Left ventricle myocardium superior (tissue), 1 donor: ENCODE results near the gene CACNG6. TPM values are rescaled to one million over a fixed set of nuclear protein-coding genes. Genes with fewer than 3 reads are reported as not detected.

ENCODE experiments used
- ATAC-seq: fragments of 200-7000 bp; cut with Tn5 transposase; one replicate; pipeline ENCODE4 v1.9.1; 2020; ENCODE audit warnings: mild to moderate bottlenecking, moderate library complexity
- DNase-seq: peaks from one replicate; pipeline ENCODE4 v3.0.0-alpha.2; 2020
- intact Hi-C: fragments of 100-400 bp; cut with micrococcal nuclease; formaldehyde crosslinking; loops from one replicate; pipeline ENCODE4 v1.11.0; 2022
- total RNA-seq: library from RNA; stranded (reverse); fragmentation: NEBNext Ultra II Directional; extraction: Animal tissue kit (Norgen Biotek cat#: 25700); gene quantifications from one replicate; pipeline ENCODE4 v1.2.1, GENCODE V29; 2021
- donor health status: DM: no; HTN: yes; CAD: no; lungs with severe emphysema.

The CACNG6 gene
- total RNA-seq, 1 donor from 2014 or later, result not detected

GRCh38 chr19:53992815-53993214 lies 1.4 kb downstream of the CACNG6 start:
- intact Hi-C loops, result no loop called here
- ATAC-seq (no peak), DNase-seq (no peak)

DNA sequence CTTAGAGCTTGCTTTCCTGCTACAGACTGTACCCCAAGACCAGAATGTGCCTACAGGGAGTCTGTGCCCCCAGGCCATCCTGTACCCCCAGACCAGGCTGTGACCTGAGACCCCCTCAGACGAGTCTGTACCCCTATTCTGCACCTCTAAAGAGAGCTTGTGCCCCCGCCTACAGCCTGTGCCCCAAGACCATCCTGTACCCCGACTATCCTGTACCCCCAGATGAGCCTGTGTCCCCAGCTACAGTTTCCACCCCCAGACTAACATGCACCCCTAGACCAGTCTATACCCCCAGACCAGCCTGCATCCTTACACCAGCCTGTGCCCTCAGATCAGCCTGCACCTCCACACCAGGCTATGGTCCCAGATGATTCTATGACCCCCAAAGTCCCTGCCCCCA lies 2.0 kb downstream of the CACNG6 start:
- no peak for DNase-seq
- ATAC-seq, result no peak
- intact Hi-C loops, result no loop called here

DNA sequence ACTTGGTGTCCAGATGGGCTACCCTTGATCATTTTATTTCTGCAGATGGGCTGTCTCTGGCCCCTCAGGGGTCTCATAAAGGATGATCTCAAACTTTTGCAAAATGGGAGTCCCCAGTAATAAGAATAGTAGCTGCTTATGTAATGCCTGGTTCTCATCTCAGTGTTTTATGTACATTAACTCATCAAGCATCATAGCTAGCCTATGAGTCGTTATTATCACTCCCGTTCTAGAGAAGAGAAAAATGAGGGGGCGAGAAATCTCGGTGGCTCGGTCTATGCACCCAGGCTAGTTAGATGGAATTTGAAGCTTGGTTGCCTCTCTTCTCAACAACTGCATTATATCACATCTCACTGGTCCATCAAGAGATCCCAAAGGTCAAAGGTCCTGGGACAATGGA lies 3.4 kb downstream of the CACNG6 start:
- ATAC-seq, result no peak
- intact Hi-C loops, result no loop called here
- no peak for DNase-seq

DNA sequence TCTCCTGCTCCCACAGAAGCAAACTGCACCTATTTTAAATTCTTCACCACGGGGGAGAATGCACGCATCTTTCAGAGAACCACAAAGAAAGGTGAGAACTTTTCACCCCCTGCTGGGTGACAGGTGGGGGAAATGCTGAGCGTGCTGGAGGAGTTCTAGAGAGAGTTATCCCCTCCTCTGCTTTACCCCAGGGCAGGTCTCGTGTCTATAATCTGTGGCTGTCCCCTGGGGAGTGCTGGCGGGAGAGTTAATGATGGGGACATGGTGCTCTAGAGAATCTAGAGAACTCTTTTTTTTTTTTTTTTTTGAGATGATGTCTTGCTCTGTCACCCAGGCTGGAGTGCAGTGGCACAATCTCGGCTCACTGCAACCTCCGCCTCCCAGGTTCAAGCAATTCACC lies 6.8 kb downstream of the CACNG6 start:
- DNase-seq, result no peak
- no peak for ATAC-seq
- intact Hi-C loops, result no loop called here

DNA sequence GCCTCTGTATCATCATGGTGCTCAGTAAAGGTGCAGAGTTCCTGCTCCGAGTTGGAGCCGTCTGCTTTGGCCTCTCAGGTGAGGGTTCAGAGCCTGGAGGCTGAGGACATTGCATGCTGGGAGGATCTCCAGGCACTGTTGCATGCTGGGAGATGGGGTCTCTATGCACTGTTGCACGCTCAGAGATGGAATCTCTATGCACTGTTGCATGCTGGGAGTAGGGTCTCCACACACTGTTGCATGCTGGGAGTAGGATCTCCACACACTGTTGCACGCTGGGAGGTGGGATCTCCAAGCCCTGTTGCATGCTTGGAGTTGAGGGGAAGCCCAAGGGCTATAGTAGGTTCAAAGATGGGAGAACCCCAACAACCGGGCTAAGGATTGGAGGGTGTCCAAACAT lies 8.3 kb downstream of the CACNG6 start:
- ATAC-seq (no peak), DNase-seq (no peak)
- intact Hi-C loops, result no loop called here

DNA sequence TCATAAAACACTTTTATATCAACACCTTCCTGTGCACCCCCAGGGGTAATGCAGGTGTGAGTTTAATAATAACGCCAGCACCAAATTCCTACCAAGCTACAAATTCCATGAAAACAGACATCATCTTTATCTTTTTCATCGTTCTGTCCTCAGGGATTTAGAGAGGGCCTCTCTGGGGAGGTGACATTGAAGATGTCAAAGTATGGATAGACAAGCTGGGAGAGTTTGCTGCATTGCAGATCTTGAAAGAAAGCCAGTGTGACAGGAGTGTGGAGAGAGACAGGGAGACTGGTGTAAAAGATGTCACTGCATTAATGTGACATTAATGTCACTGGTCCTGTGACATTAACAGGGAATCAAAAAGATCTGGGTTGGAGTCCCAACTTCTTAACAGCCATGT lies 10.1 kb downstream of the CACNG6 start:
- no peak for ATAC-seq
- intact Hi-C loops, result no loop called here
- no peak for DNase-seq

- intact Hi-C loops, result no loop called here
- ATAC-seq, result no peak
Observed at GRCh38 chr19:54002495-54003315, 11.3 kb downstream of the CACNG6 start.

DNA sequence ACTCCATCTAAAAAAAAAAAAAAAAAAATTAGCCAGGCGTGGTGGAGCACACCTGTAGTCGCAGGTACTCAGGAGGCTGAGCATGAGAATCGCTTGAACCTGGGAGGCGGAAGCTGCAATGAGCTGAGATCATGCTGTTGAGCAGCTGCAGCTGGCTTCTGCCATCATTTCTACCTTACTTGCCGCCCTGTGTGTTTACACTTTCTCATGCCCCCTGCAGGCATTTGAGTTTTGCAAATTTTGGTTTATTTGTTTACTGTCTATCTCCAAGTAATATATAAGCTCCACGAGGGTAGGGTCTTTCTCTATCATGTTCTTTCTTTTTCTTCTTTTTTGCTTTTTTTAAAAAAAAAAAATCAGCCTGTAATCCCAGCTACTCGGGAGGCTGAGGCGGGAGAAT lies 18.0 kb downstream of the CACNG6 start:
- no peak for DNase-seq
- intact Hi-C loops, result no loop called here
- no peak for ATAC-seq

More at GRCh38 chr19:54002495-54003315, 11.3 kb downstream of the CACNG6 start:
- DNase-seq, result no peak

DNA sequence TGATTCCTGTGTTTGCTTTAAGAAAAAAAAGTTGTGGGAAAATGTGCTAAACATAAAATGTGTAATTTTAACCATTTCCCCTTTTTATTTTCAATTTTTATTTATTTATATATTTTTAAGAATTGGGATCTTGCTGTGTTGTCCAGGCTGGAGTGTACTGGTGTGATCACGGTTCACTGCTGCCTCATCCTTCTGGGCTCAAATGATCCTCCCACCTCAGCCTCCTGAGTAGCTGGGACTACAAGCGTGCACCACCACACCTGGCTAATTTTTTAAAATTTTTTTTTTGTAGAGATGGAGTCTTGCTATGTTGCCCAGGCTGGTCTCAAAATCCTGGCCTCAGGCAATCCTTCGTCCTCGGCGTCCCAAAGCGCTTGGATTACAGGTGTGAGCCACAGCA lies 19.0 kb downstream of the CACNG6 start:
- DNase-seq (no peak), ATAC-seq (no peak)
- intact Hi-C loops, result no loop called here

DNA sequence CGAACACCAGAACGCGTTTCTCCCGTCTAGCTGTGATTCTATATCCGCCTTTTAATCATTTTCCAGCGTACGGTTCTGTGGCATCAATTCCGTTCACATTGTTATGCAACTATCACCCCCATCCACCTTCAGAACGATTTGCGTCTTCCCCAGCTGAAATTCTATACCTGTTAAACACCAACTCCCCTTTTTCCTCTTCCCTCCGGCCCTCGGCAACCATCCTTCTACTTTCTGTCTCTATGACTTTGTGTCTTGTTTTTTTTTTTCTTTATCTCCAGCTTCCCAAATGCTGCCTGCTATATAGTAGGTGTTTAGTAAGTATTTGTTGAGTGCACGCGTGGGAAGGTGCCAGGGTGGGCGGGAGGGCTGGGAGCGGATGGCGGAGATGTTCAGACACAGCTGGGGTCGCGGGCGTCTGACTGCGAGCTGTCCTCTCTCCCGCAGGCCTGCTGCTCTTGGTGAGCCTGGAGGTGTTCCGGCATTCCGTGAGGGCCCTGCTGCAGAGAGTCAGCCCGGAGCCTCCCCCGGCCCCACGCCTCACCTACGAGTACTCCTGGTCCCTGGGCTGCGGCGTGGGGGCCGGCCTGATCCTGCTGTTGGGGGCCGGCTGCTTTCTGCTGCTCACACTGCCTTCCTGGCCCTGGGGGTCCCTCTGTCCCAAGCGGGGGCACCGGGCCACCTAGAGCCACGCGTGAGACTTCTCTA lies 20.2 kb downstream of the CACNG6 start:
- ATAC-seq (no peak), DNase-seq (no peak)
- intact Hi-C loops, result no loop called here

DNA sequence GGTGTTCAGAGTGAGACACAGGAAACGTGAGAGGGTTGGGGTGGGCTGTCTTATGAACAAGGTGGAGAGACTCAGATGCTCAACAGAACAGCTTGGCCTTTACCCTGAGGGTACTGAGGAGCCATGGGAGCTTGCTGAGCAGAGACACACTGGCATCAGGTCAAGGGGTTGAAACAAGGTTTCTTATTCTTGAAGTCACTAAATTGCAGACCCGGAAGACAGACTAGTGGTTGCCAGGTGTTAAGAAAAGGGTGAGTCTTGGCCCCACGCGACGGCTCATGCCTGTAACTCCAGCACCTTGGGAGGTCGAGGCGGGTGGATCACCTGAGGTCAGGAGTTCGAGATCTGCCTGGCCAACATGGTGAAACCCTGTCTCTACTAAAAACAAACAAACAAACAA lies 22.4 kb downstream of the CACNG6 start:
- ATAC-seq (no peak), DNase-seq (no peak)
- intact Hi-C loops, result no loop called here

DNA sequence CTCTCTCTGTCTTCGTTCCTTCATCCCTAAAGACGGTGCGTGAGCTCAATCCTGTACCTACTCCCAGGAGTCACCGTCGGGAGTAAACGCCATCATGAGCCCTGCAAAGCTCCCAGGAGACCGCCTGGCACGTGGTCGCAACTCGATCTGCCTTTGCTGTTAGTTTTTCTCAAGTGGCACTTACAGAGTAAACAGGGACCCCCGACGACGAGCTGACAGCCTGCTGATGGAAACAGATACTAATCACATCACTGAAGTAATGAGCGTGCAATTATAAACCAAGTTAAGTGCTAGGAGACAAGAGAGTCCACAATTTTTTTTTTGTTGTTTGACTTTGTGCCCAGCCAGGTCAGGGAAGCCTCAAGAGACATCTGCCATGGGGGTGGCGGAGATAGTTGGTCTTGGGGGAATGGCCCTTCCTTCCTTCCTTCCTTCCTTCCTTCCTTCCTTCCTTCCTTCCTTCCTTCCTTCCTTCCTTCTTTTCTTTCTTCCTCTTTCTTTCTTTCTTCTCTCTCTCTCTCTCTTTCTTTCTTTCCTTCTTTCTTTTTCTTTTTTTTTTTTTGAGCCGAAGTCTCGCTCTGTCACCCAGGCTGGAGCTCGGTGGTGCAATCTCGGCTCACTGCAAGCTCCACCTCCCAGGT lies 23.6 kb downstream of the CACNG6 start:
- ATAC-seq (no peak), DNase-seq (no peak)
- intact Hi-C loops, result no loop called here

- DNase-seq (no peak), ATAC-seq (no peak)
- intact Hi-C loops, result no loop called here
Observed at GRCh38 chr19:54017261-54017660, 25.8 kb downstream of the CACNG6 start.

DNA sequence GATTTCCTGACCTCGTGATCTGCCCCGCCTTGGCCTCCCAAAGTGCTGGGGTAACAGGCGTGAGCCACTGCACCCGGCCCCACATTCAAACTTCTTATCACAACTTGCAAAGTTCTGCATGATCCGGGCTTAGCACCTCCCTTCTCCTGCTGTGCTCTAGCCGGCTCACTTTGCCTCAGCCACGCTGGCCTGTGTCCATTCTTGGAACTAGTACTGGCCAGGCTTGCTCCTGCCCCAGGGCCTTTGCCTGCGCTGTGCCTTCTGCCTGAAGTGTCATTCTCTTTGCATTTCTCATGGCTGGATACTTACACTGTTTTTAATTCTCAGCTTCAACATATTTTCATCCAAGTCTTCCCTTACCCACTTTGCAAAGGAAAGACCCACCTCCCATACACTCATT lies 29.9 kb downstream of the CACNG6 start:
- no peak for ATAC-seq
- DNase-seq, result no peak
- intact Hi-C loops, result loop anchor here (10.0 kb wide), 2 partner anchors 107 to 177 kb away; no protein-coding TSS in a partner anchor

DNA sequence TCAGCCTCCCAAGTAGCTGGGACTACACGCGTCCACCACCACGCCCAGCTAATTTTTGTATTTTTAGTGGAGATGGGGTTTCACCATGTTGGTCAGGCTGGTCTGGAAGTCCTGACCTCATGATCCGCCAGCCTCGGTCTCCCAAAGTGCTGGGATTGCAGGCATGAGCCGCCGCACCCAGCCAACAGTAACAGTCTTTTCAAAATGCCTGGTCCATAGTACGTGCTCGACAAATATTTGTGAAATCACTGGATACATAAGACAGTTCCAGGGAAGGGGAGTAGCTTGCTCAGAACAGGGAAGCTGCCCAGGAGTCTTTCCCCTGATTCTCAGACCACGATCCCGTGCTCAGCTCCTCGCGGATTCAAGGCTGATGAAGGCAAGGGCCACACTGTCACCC lies 30.5 kb downstream of the CACNG6 start:
- ATAC-seq (no peak), DNase-seq (no peak)
- intact Hi-C loops, result loop anchor here (10.0 kb wide), 2 partner anchors 107 to 177 kb away; no protein-coding TSS in a partner anchor

DNA sequence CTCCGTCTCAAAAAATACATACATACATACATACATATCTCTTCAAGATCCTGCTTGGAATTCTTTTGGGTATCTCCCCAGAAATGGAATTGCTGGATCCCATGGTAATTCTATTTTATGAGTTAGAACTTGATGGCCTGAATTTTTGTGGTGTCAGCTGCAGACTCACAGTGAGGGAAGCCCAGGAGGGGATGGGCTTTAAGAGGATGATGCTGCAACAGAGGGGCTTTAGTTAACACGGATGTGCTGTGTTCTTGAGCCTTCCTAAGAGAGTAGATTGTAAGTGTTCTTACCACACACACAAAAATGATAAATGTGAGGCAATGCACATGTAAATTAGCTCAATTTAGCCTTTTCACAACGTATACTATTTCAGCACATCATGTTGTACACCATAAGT lies 31.8 kb downstream of the CACNG6 start:
- DNase-seq (no peak), ATAC-seq (no peak)
- intact Hi-C loops, result loop anchor here (10.0 kb wide), 2 partner anchors 108 to 178 kb away; no protein-coding TSS in a partner anchor

DNA sequence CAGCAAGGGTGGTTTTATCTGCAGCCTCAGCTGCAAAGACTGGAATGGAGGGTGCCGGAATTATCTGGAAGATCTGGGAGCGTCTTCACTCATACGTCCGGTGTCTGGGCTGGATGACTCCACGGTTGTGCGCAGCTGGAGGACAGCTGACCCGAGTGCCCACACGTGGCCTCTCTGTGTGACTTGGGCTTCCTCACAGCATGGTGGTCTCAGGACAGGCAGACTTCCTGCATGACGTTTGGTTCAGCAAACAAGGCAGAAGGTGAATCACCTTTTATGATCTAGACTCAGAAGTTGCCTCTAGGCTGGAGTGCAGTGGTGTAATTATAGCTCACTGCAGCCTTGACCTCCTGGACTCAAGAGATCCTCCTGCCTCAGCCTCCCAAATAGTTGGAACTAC lies 33.2 kb downstream of the CACNG6 start:
- intact Hi-C loops, result loop anchor here (10.0 kb wide), 2 partner anchors 110 to 180 kb away; no protein-coding TSS in a partner anchor
- no peak for ATAC-seq
- no peak for DNase-seq

DNA sequence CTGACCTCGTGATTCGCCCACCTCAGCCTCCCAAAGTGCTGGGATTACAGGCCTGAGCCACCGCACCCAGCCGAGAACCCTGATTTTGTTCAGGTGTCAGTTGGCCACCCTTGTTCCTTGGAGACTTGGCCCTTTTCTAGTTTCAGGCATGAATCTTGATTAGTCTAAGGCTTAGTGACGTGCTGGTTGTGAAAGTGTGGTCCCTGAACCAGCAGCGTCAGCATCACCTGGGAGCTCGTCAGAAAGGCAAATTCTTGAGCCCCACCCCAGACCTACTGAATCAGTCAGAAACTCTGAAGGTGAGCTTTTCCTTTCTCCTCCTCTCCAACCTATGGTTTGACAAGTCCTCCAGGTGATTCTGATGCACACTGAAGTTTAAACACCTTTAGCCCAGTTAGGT lies 35.2 kb downstream of the CACNG6 start:
- DNase-seq (no peak), ATAC-seq (no peak)
- intact Hi-C loops, result loop anchor here (10.0 kb wide), 2 partner anchors 112 to 182 kb away; no protein-coding TSS in a partner anchor

DNA sequence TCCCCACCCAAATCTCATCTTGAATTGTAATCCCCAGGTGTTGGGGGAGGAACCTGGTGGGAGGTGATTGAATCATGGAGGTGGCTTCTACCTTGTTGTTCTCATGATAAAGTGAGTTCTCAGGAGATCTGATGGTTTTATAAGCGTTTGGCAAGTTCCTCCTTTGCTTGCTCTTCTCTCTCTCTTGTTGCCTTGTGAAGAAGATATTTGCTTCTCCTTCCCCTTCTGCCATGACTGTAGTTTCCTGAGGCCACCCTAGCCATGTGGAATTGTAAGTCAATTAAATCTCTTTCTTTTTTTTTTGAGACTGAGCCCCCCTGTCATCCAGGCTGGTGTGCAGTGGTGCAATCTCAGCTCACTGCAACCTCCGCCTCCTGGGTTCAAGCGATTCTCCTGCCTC lies 37.9 kb downstream of the CACNG6 start:
- ATAC-seq (no peak), DNase-seq (no peak)
- intact Hi-C loops, result loop anchor here (10.0 kb wide), 2 partner anchors 114 to 184 kb away; no protein-coding TSS in a partner anchor

DNA sequence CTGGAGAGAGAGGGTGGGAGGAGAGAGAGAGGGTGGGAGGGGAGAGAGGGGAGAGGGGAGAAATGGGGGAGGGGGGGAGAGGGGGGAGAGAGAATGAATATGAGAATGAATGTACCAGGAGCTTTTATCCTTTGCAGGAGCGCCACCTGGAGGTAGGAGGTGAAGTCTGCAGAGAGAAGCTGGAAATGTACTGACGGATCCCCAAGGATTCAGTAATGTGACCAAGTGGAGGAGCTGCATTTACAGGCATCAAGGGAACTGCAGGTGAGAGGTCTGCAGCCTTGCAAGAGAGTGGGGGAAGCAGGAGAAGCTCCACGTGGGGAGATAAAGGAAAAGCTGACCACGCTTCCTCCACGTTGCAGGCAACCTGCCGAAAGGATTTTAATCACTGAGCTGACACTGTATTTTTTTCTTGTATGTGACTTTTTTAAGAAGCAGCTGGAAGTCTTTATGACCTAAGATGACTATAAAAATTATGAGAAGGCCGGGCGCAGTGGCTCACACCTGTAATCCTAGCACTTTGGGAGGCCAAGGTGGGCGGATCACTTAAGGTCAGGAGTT lies 38.6 kb downstream of the CACNG6 start:
- no peak for ATAC-seq
- intact Hi-C loops, result loop anchor here (10.0 kb wide), 2 partner anchors 115 to 185 kb away; no protein-coding TSS in a partner anchor
- DNase-seq, result peak; percentile 38
